Transverse colon (tissue), 4 donors: Measurements from ENCODE around the gene PGP.

ENCODE experiments used
- EP300 ChIP-seq: sonication (generic); formaldehyde crosslinking; IDR thresholded peaks from one replicate; pipeline ENCODE4 v1.6.1; 2017; ENCODE audit warnings: antibody characterized with exemption, low read depth
- POLR2A ChIP-seq: fragments of 450-650 bp; IDR thresholded peaks from one replicate; pipeline ENCODE4 v1.6.1; 2016; ENCODE audit warnings: antibody characterized with exemption, mild to moderate bottlenecking, moderate library complexity
- POLR2AphosphoS5 ChIP-seq, 3 donors: sonication (generic); formaldehyde crosslinking; IDR thresholded peaks; one replicate each; pipeline ENCODE4 v1.6.1; 2016; ENCODE audit warnings: antibody characterized with exemption in 3 of 3
- TF ChIP-seq, protein P1 (sequence below), 5 experiments: fragments of 200-600 bp in 3 of 5; fragments of 450-650 bp in 2 of 5; sonication (generic) in 3 of 5; IDR thresholded peaks; 1 replicate in 2 of 5; 2 replicates in 3 of 5; pipeline ENCODE4 v1.5.1; 2016 to 2017; ENCODE audit warnings: antibody characterized with exemption in 5 of 5, inconsistent platforms in 3 of 5, mild to moderate bottlenecking in 2 of 5, moderate library complexity in 1 of 5

DNA sequence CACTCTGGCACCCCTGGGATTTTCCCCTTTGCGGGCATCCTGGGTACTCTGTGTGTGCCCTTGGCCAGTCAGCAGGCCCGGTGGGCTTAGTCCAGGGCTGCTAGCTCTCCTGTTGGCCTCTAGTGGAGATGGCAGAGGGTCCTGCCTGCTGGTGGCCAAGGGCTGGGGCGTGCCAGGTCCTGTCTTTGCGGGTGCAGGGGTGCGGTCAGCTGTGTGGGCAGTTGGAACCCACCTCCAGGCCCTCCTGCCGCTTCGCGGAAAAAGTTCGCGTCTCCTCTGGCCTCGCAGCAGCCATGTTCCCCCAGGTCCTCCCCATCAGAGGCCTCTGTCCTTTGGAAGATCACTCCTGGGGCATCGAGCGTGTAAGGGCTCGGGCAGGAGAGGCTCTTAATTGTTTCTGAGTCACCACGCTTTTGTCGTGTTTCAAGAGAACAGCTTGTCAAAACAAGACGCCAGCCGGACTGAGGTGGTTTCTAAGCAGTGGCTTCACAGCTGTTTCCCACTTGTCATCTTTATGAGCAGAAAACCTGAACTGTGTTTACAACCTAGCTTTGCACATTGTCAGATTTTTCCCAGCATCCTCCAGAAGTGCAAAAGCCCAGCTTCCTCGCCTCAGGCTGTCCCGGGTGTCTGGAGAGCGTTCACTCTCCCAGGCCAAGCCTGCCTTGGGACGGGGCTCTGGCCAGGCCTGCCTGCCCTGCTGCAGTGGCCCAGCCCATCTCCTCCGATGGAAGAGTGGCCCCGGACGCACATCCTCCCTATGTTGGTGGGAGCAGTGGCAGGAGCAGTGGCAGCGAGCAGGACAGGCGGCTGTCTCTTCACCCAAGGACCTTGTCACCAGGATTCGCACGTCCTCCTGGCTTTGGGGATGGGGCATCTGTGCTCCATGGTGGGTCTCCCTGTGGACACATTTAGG, 16.6 kb upstream of the PGP start:
- TF ChIP-seq, protein P1, sequence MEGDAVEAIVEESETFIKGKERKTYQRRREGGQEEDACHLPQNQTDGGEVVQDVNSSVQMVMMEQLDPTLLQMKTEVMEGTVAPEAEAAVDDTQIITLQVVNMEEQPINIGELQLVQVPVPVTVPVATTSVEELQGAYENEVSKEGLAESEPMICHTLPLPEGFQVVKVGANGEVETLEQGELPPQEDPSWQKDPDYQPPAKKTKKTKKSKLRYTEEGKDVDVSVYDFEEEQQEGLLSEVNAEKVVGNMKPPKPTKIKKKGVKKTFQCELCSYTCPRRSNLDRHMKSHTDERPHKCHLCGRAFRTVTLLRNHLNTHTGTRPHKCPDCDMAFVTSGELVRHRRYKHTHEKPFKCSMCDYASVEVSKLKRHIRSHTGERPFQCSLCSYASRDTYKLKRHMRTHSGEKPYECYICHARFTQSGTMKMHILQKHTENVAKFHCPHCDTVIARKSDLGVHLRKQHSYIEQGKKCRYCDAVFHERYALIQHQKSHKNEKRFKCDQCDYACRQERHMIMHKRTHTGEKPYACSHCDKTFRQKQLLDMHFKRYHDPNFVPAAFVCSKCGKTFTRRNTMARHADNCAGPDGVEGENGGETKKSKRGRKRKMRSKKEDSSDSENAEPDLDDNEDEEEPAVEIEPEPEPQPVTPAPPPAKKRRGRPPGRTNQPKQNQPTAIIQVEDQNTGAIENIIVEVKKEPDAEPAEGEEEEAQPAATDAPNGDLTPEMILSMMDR (IDR thresholded peaks at IDR 0.05), result no peak
- TF ChIP-seq POLR2A (no peak), POLR2AphosphoS5 (IDR thresholded peaks at IDR 0.05) (no peak), EP300 (no peak)
